ENCODE results near the gene SLC10A2.

DNA sequence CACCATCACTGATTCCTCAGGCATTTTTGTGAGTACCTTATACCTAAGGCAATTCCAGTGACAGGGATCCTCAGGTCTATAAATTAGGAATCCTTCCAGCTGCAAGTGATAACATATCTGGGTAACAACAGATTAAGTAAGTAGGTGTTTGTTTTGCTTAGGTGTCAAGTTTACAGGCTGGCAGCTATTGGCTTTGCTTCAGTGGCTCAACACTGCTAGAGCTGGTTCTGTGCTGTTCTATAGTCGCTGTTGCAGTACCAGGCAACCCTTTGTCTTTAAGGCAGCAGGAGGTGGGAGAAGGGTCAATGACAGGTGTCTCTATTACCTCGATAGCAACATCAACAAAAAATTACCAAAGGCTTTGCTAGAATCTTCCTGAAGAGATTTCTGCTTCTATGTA, 27.0 kb downstream of the SLC10A2 start:
- TF ChIP-seq ZNF274 (IDR thresholded peaks at IDR 0.05; ENCODE audit: low read depth, low read length) = no peak
- no peak for TF ChIP-seq YY1 (IDR thresholded peaks at IDR 0.05; ENCODE audit: insufficient read depth, insufficient read length)

Measured in NT2/D1 (cell line).